Measurements from ENCODE around the gene MIS12.

DNA sequence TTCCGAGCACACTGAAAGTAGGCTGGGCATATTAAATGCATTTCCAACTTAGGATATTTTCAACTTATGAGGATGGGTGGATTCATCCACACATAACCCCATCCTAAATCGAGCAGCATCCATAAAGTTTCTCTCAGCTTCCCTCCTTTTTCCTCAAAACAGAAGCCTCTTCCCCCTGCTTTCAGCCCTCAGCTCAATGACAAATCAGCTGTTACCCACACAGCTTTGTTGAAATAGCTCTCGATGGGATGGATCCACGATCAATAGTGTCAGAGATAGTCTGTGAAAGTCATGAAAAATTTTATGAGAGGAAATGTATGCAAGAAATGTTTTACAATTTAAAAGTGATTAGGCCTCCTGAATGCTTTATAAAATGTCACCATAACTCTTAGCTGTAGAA, 20.1 kb upstream of the MIS12 start:
- TF ChIP-seq, protein P1, sequence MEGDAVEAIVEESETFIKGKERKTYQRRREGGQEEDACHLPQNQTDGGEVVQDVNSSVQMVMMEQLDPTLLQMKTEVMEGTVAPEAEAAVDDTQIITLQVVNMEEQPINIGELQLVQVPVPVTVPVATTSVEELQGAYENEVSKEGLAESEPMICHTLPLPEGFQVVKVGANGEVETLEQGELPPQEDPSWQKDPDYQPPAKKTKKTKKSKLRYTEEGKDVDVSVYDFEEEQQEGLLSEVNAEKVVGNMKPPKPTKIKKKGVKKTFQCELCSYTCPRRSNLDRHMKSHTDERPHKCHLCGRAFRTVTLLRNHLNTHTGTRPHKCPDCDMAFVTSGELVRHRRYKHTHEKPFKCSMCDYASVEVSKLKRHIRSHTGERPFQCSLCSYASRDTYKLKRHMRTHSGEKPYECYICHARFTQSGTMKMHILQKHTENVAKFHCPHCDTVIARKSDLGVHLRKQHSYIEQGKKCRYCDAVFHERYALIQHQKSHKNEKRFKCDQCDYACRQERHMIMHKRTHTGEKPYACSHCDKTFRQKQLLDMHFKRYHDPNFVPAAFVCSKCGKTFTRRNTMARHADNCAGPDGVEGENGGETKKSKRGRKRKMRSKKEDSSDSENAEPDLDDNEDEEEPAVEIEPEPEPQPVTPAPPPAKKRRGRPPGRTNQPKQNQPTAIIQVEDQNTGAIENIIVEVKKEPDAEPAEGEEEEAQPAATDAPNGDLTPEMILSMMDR (IDR thresholded peaks at IDR 0.05; ENCODE audit: insufficient read depth, low read length, poor library complexity, severe bottlenecking): no peak
- no peak for TF ChIP-seq EZH2phosphoT487 (conservative IDR thresholded peaks at IDR 0.05; ENCODE audit: low read length)

Data from SU-DHL-6 (cell line).